Cardiac muscle cell (in vitro differentiated cells and primary cell): Measurements from ENCODE around the gene BBLN. TPM values are rescaled to one million over a fixed set of nuclear protein-coding genes. Genes with fewer than 3 reads are reported as not detected.

ENCODE experiments used
- DNase-seq, 2 donors: peaks; one replicate each; pipeline versions ENCODE4 v3.0.0 to v3.0.0-alpha.2; 2010 to 2017; ENCODE audit warnings: low read depth in 1 of 2, low spot score in 1 of 2
- H3K27ac ChIP-seq: fragments of 200-600 bp; sonication (generic); 2 replicates; pipeline ENCODE4 v1.5.1; 2016
- H3K27me3 ChIP-seq: fragments of 200-600 bp; sonication (generic); 2 replicates; pipeline ENCODE4 v1.6.0; 2016; ENCODE audit warnings: control low read depth
- H3K36me3 ChIP-seq: fragments of 200-600 bp; sonication (generic); 2 replicates; pipeline ENCODE4 v1.5.1; 2016; ENCODE audit warnings: control low read depth
- H3K4me1 ChIP-seq: fragments of 200-600 bp; sonication (generic); 2 replicates; pipeline ENCODE4 v1.8.1; 2017; ENCODE audit warnings: low read depth, mild to moderate bottlenecking, mixed run types
- H3K4me3 ChIP-seq: fragments of 200-600 bp; sonication (generic); 2 replicates; pipeline ENCODE4 v1.5.1; 2016; ENCODE audit warnings: mild to moderate bottlenecking
- H3K9me3 ChIP-seq: fragments of 200-600 bp; sonication (generic); 2 replicates; pipeline ENCODE4 v1.5.1; 2017; ENCODE audit warnings: low read depth, mild to moderate bottlenecking, control low read depth
- CTCF ChIP-seq: IDR thresholded peaks from 2 replicates; pipeline ENCODE4 v1.5.1; 2012; ENCODE audit warnings: low read depth, mild to moderate bottlenecking, low read length
- polyA plus RNA-seq: library from polyadenylated mRNA; unstranded; fragments of >200 nt; fragmentation: Nextera tagmentation; extraction: Ambion mirVana; gene quantifications from 2 replicates; pipeline ENCODE4 v1.2.1, GENCODE V29; 2016
- total RNA-seq: library from RNA; depleted of rRNA; stranded (reverse); fragments of >200 nt; gene quantifications from 2 replicates; pipeline ENCODE4 v1.2.3, GENCODE V29; 2016

Gene BBLN
- total and polyA plus RNA-seq, 2 experiments from 2014 or later: 243 to 729 TPM

- Histone ChIP-seq H3K4me3 (no peak overlapping the region), H3K27me3 (no peaks in the 10 kb centered on the region), H3K9me3 (no peaks in the 10 kb centered on the region), H3K4me1 (no peaks in the 10 kb centered on the region), H3K27ac (no peak overlapping the region), H3K36me3 (no peaks in the 10 kb centered on the region)
- no peak for DNase-seq
- no peak for TF ChIP-seq CTCF
Observed at GRCh38 chr9:128142596-128142995, 17.5 kb upstream of the BBLN start.

- no peak for TF ChIP-seq CTCF
- no peaks in the 10 kb centered on the region for H3K9me3 ChIP-seq
- H3K27ac ChIP-seq: no peak overlapping the region
- no peaks in the 10 kb centered on the region for H3K4me1 ChIP-seq
- no peaks in the 10 kb centered on the region for H3K27me3 ChIP-seq
- no peak for DNase-seq
- no peak overlapping the region for H3K4me3 ChIP-seq
- no peaks in the 10 kb centered on the region for H3K36me3 ChIP-seq
Observed at GRCh38 chr9:128143525-128144238, 16.4 kb upstream of the BBLN start.

GRCh38 chr9:128144239-128145181 is 15.6 kb upstream of the BBLN start:
- no peak for DNase-seq
- Histone ChIP-seq H3K36me3 (no peaks in the 10 kb centered on the region), H3K4me1 (no peaks in the 10 kb centered on the region), H3K4me3 (no peak overlapping the region), H3K27me3 (no peaks in the 10 kb centered on the region), H3K9me3 (no peaks in the 10 kb centered on the region), H3K27ac (no peak overlapping the region)
- no peak for TF ChIP-seq CTCF

GRCh38 chr9:128145536-128145935 is 14.5 kb upstream of the BBLN start:
- no peaks in the 10 kb centered on the region for H3K4me1 ChIP-seq
- H3K27me3 ChIP-seq: no peaks in the 10 kb centered on the region
- no peak for DNase-seq
- no peak overlapping the region for H3K4me3 ChIP-seq
- no peak overlapping the region for H3K27ac ChIP-seq
- H3K36me3 ChIP-seq: no peaks in the 10 kb centered on the region
- no peaks in the 10 kb centered on the region for H3K9me3 ChIP-seq
- no peak for TF ChIP-seq CTCF

GRCh38 chr9:128145951-128146351 is 14.1 kb upstream of the BBLN start:
- no peaks in the 10 kb centered on the region for H3K9me3 ChIP-seq
- no peak overlapping the region for H3K27ac ChIP-seq
- DNase-seq: no peak
- no peak overlapping the region for H3K4me3 ChIP-seq
- H3K4me1 ChIP-seq: no peaks in the 10 kb centered on the region
- H3K36me3 ChIP-seq: no peaks in the 10 kb centered on the region
- no peaks in the 10 kb centered on the region for H3K27me3 ChIP-seq
- TF ChIP-seq CTCF: no peak
